K562 (cell line): ENCODE data around the gene C10orf71.

Source experiments
- HIVEP1 ChIP-seq: fragments of 250-450 bp; sonication (Bioruptor Pico); IDR thresholded peaks from 2 replicates; pipeline ENCODE4 v1.4.0; 2020; ENCODE audit warnings: mild to moderate bottlenecking
- KAT8 ChIP-seq: fragments of 450-650 bp; IDR thresholded peaks from 2 replicates; pipeline ENCODE4 v1.6.1; 2016; ENCODE audit warnings: low read depth, mild to moderate bottlenecking
- NR1H2 ChIP-seq: sonication (generic); formaldehyde crosslinking; IDR thresholded peaks from 2 replicates; pipeline ENCODE4 v1.4.0; 2020; ENCODE audit warnings: mild to moderate bottlenecking, missing genetic modification reagents
- NR3C1 ChIP-seq: sonication (generic); formaldehyde crosslinking; IDR thresholded peaks from 2 replicates; pipeline ENCODE4 v1.8.1; 2022; ENCODE audit warnings: missing genetic modification reagents
- PHB2 ChIP-seq: fragments of 450-650 bp; IDR thresholded peaks from 2 replicates; pipeline ENCODE4 v1.6.1; 2017; ENCODE audit warnings: low read depth
- RNF2 ChIP-seq: sonication (generic); IDR thresholded peaks from 2 replicates; pipeline ENCODE4 v1.6.1; 2016
- TAL1 ChIP-seq: fragments of 450-650 bp; IDR thresholded peaks from 2 replicates; pipeline ENCODE4 v1.6.1; 2016; ENCODE audit warnings: mild to moderate bottlenecking
- WHSC1 ChIP-seq: IDR thresholded peaks from one replicate; pipeline ENCODE4 v1.6.1; 2012; ENCODE audit warnings: low read length, control low read depth, inconsistent platforms
- ZNF280B ChIP-seq: fragments of 250-450 bp; sonication (Bioruptor Pico); IDR thresholded peaks from 2 replicates; pipeline ENCODE4 v1.5.1; 2021; ENCODE audit warnings: mild to moderate bottlenecking
- ZNF431 ChIP-seq: sonication (generic); formaldehyde crosslinking; IDR thresholded peaks from 2 replicates; pipeline ENCODE4 v1.8.0; 2022; ENCODE audit warnings: mild to moderate bottlenecking, missing genetic modification reagents
- TF ChIP-seq, protein P1 (sequence below), 3 experiments: IDR thresholded peaks in 2 of 3; conservative IDR thresholded peaks in 1 of 3; 2 replicates each; pipeline ENCODE4 v1.5.1; 2011 to 2012; ENCODE audit warnings: low read length in 3 of 3, mild to moderate bottlenecking in 3 of 3, control low read depth in 2 of 3, improper control_type of control experiment in 1 of 3, inconsistent platforms in 1 of 3, low read depth in 1 of 3, mixed read lengths in 1 of 3, moderate library complexity in 1 of 3; ENCODE audit not compliant: insufficient read depth in 2 of 3

DNA sequence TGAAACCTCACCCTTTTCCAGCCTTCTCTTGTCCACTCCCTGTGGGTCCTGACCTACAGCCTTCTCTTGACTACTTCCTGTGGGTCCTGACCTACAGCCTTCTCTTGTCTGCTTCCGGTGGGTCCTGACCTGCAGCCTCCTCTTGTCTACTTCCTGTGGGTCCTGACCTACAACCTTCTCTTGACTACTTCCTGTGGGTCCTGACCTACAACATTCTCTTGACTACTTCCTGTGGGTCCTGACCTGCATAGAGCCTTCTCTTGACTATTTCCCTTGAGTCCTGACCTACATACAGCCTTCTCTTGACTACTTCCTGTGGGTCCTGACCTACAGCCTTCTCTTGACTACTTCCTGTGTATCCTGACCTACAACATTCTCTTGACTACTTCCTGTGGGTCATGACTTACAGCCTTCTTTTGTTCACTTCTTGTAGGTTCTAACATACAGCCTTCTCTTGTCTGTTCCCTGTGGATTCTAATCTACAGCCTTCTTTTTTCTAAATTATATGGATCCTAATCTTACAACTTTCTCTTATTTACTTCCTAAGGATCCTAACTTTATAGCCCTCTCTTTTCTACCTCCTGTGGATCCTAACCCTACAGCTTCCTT, 36.5 kb downstream of the C10orf71 start:
- TF ChIP-seq, protein P1, sequence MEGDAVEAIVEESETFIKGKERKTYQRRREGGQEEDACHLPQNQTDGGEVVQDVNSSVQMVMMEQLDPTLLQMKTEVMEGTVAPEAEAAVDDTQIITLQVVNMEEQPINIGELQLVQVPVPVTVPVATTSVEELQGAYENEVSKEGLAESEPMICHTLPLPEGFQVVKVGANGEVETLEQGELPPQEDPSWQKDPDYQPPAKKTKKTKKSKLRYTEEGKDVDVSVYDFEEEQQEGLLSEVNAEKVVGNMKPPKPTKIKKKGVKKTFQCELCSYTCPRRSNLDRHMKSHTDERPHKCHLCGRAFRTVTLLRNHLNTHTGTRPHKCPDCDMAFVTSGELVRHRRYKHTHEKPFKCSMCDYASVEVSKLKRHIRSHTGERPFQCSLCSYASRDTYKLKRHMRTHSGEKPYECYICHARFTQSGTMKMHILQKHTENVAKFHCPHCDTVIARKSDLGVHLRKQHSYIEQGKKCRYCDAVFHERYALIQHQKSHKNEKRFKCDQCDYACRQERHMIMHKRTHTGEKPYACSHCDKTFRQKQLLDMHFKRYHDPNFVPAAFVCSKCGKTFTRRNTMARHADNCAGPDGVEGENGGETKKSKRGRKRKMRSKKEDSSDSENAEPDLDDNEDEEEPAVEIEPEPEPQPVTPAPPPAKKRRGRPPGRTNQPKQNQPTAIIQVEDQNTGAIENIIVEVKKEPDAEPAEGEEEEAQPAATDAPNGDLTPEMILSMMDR (IDR thresholded peaks at IDR 0.05 in 2 of 3, conservative IDR thresholded peaks at IDR 0.05 in 1 of 3; ENCODE audit: insufficient read depth in 2 of 3, low read depth in 1 of 3, low read length in 3 of 3), result no peak
- TF ChIP-seq TAL1, result no peak
- TF ChIP-seq KAT8, result no peak
- no peak for TF ChIP-seq PHB2
- TF ChIP-seq ZNF431 (CRISPR knock-in tag), result no peak
- TF ChIP-seq HIVEP1 (CRISPR knock-in tag), result no peak
- no peak for TF ChIP-seq NR1H2 (CRISPR knock-in tag)
- no peak for TF ChIP-seq WHSC1
- TF ChIP-seq NR3C1 (CRISPR knock-in tag), result no peak
- TF ChIP-seq ZNF280B (CRISPR knock-in tag), result no peak
- no peak for TF ChIP-seq RNF2
